Mesenchymal stem cell (in vitro differentiated cells and primary cell): Measurements from ENCODE around the gene MSLN.

Experiments
- DNase-seq: peaks from one replicate; pipeline ENCODE4 v3.0.0-alpha.2; 2013
- H2AFZ ChIP-seq: one replicate; pipeline ENCODE4 v1.6.1; 2013; ENCODE audit warnings: low read depth, mild to moderate bottlenecking, control low read depth, inconsistent platforms, low read length, moderate library complexity
- H2AK5ac ChIP-seq: 2 replicates; pipeline ENCODE4 v1.6.1; 2013; ENCODE audit warnings: low read length, moderate library complexity, mild to moderate bottlenecking, inconsistent platforms; ENCODE audit not compliant: severe bottlenecking
- H2BK120ac ChIP-seq: one replicate; pipeline ENCODE4 v1.6.1; 2013; ENCODE audit warnings: low read depth, mild to moderate bottlenecking, inconsistent platforms, low read length, moderate library complexity
- H2BK12ac ChIP-seq, 2 experiments: one replicate each; pipeline ENCODE4 v1.6.1; 2013; ENCODE audit warnings: inconsistent platforms in 2 of 2, low read length in 2 of 2, mild to moderate bottlenecking in 2 of 2, moderate library complexity in 2 of 2, control low read depth in 1 of 2
- H2BK15ac ChIP-seq: one replicate; pipeline ENCODE4 v1.6.1; 2013; ENCODE audit warnings: mild to moderate bottlenecking, low read depth, inconsistent platforms; ENCODE audit not compliant: poor library complexity, severe bottlenecking
- H2BK5ac ChIP-seq: 2 replicates; pipeline ENCODE4 v1.6.1; 2013; ENCODE audit warnings: low read depth, mild to moderate bottlenecking, low read length, control low read depth, inconsistent platforms; ENCODE audit not compliant: poor library complexity, severe bottlenecking
- H3K14ac ChIP-seq, 2 experiments: one replicate each; pipeline ENCODE4 v1.6.1; 2013; ENCODE audit warnings: inconsistent platforms in 2 of 2, low read length in 2 of 2, control low read depth in 1 of 2, mild to moderate bottlenecking in 1 of 2, moderate library complexity in 1 of 2
- H3K18ac ChIP-seq, 2 experiments: one replicate each; pipeline ENCODE4 v1.6.1; 2013; ENCODE audit warnings: inconsistent platforms in 2 of 2, low read length in 2 of 2, control low read depth in 1 of 2, low read depth in 1 of 2, mild to moderate bottlenecking in 1 of 2
- H3K23ac ChIP-seq, 2 experiments: one replicate each; pipeline ENCODE4 v1.6.1; 2013; ENCODE audit warnings: inconsistent platforms in 2 of 2, low read length in 2 of 2, mild to moderate bottlenecking in 2 of 2, moderate library complexity in 2 of 2, control low read depth in 1 of 2
- H3K27ac ChIP-seq: 2 replicates; pipeline ENCODE4 v1.5.1; 2013; ENCODE audit warnings: mild to moderate bottlenecking, moderate library complexity, low read length, control low read depth, inconsistent platforms; ENCODE audit not compliant: poor library complexity, severe bottlenecking
- H3K27me3 ChIP-seq, 2 experiments: 2 replicates each; pipeline versions ENCODE4 v1.6.1 to v1.7.0; 2013; ENCODE audit warnings: low read length in 2 of 2, mild to moderate bottlenecking in 2 of 2, moderate library complexity in 2 of 2, control low read depth in 1 of 2, inconsistent platforms in 1 of 2; ENCODE audit not compliant: control insufficient read depth in 1 of 2, insufficient read depth in 1 of 2
- H3K36me3 ChIP-seq, 2 experiments: 2 replicates each; pipeline versions ENCODE4 v1.6.1 to v1.7.0; 2013; ENCODE audit warnings: low read length in 2 of 2, control low read depth in 1 of 2, inconsistent platforms in 1 of 2, low read depth in 1 of 2, mild to moderate bottlenecking in 1 of 2; ENCODE audit not compliant: insufficient read depth in 2 of 2, control insufficient read depth in 1 of 2
- H3K4ac ChIP-seq, 2 experiments: one replicate each; pipeline ENCODE4 v1.6.1; 2013; ENCODE audit warnings: inconsistent platforms in 2 of 2, low read length in 2 of 2, mild to moderate bottlenecking in 2 of 2, moderate library complexity in 2 of 2, control low read depth in 1 of 2, low read depth in 1 of 2
- H3K4me1 ChIP-seq: 2 replicates; pipeline ENCODE4 v1.6.1; 2013; ENCODE audit warnings: low read depth, low read length, control low read depth; ENCODE audit not compliant: control insufficient read depth, insufficient read depth
- H3K4me2 ChIP-seq: 2 replicates; pipeline ENCODE4 v1.6.1; 2013; ENCODE audit warnings: low read length, mild to moderate bottlenecking, inconsistent platforms; ENCODE audit not compliant: poor library complexity, severe bottlenecking
- H3K4me3 ChIP-seq, 2 experiments: 2 replicates each; pipeline versions ENCODE4 v1.5.1 to v1.7.0; 2013; ENCODE audit warnings: low read length in 2 of 2, mild to moderate bottlenecking in 2 of 2, control low read depth in 1 of 2, low read depth in 1 of 2; ENCODE audit not compliant: insufficient read depth in 1 of 2
- H3K79me1 ChIP-seq: replicated peaks from 2 replicates; pipeline ENCODE4 v1.6.1; 2013; ENCODE audit warnings: mild to moderate bottlenecking, control low read depth, low read length, inconsistent platforms; ENCODE audit not compliant: poor library complexity, severe bottlenecking
- H3K9ac ChIP-seq: 2 replicates; pipeline ENCODE4 v1.7.0; 2013; ENCODE audit warnings: mild to moderate bottlenecking, low read length, moderate library complexity
- H3K9me3 ChIP-seq: 2 replicates; pipeline ENCODE4 v1.7.0; 2013; ENCODE audit warnings: mild to moderate bottlenecking, low read length; ENCODE audit not compliant: control insufficient read depth
- H4K8ac ChIP-seq: one replicate; pipeline ENCODE4 v1.6.1; 2013; ENCODE audit warnings: inconsistent platforms, mild to moderate bottlenecking, low read length, moderate library complexity
- H4K91ac ChIP-seq: one replicate; pipeline ENCODE4 v1.6.1; 2013; ENCODE audit warnings: mild to moderate bottlenecking, low read length, inconsistent platforms
- WGBS: methylation state at CpG from one replicate; pipeline ENCODE4 v1.1.7; 2013; ENCODE audit warnings: mixed read lengths; 5-methylcytosine and 5-hydroxymethylcytosine counted together

Gene MSLN

GRCh38 chr16:795580-796229 lies 35.2 kb downstream of the MSLN start:
- H3K14ac ChIP-seq, result no peak overlapping the region
- no peak overlapping the region for H2BK5ac ChIP-seq
- no peak overlapping the region for H2BK120ac ChIP-seq
- H3K4me1 ChIP-seq, result peaks cover 12% of the 10 kb centered on the region
- no peak overlapping the region for H3K18ac ChIP-seq
- H2BK15ac ChIP-seq, result no peak overlapping the region
- peaks cover 9% of the 10 kb centered on the region for H3K79me1 ChIP-seq
- no peak overlapping the region for H3K4me3 ChIP-seq
- H3K4me2 ChIP-seq, result no peak overlapping the region
- H2AFZ ChIP-seq, result no peak overlapping the region
- H2BK12ac ChIP-seq, result no peak overlapping the region
- H3K27me3 ChIP-seq, result peaks cover 17% of the 10 kb centered on the region in 2 experiments
- no peak overlapping the region for H3K4ac ChIP-seq
- no peak for DNase-seq
- H3K9ac ChIP-seq, result no peak overlapping the region
- H3K27ac ChIP-seq, result no peak overlapping the region
- H3K9me3 ChIP-seq, result no peaks in the 10 kb centered on the region
- H3K36me3 ChIP-seq, result peaks cover 0 to 73% of the 10 kb centered on the region in 2 experiments
- WGBS, result 97% methylated on average over 31 of the region's 33 CpGs
- H4K8ac ChIP-seq, result no peak overlapping the region
- no peak overlapping the region for H2AK5ac ChIP-seq
- no peak overlapping the region for H3K23ac ChIP-seq
- H4K91ac ChIP-seq, result no peak overlapping the region

DNA sequence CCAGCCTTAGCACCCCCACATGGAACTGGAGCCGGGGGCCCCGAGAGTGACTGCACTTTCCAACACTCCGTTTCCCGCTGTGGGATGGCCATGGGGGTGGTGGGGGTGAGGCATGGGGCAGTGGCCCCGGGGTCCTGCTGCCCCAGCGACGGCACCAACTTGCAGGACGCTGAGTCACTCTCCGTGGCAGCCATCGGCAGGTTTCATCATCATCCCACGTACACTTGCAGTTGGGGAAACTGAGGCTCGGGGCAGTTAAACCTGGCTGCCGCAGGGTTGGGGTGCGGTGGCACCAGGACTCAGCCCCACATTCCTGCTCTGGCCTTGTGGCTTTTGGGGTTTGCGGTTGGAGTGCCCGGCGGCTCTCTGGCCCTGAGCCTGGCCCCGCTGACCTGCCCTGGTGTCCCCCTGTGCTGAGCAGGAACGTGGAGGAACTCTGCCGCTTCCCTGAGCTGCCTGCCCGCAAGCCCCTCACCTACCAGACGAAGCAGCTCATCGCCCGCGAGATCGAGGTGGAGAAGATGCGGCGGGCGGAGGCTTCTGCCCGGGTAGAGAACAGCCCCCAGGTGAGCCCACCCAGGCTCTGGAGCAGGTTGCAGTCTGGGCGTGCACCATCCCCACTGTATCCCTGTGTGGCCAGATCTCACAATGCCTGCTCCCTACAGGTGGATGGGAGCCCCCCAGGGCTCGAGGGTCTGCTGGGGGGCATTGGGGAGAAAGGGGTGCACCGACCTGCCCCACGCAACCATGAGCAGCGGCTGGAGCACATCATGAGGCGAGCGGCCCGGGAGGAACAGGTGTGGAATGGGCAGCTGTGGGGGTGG lies 36.0 kb downstream of the MSLN start:
- Histone ChIP-seq H3K9me3 (no peaks in the 10 kb centered on the region), H3K18ac (no peak overlapping the region), H2BK15ac (no peak overlapping the region), H3K4me3 (no peak overlapping the region), H3K36me3 (peaks cover 0 to 65% of the 10 kb centered on the region in 2 experiments), H2AFZ (no peak overlapping the region), H3K23ac (no peak overlapping the region), H2BK12ac (no peak overlapping the region), H3K4me1 (peaks cover 12% of the 10 kb centered on the region), H2BK5ac (no peak overlapping the region), H3K4ac (no peak overlapping the region), H4K8ac (no peak overlapping the region), H2AK5ac (no peak overlapping the region), H3K79me1 (peaks cover 3% of the 10 kb centered on the region), H3K4me2 (no peak overlapping the region), H3K27me3 (peaks cover 25% of the 10 kb centered on the region in 2 experiments), H3K9ac (no peak overlapping the region), H3K27ac (no peak overlapping the region), H4K91ac (no peak overlapping the region), H2BK120ac (no peak overlapping the region), H3K14ac (no peak overlapping the region)
- WGBS, result 94% methylated on average over 38 of the region's 38 CpGs
- DNase-seq, result no peak

DNA sequence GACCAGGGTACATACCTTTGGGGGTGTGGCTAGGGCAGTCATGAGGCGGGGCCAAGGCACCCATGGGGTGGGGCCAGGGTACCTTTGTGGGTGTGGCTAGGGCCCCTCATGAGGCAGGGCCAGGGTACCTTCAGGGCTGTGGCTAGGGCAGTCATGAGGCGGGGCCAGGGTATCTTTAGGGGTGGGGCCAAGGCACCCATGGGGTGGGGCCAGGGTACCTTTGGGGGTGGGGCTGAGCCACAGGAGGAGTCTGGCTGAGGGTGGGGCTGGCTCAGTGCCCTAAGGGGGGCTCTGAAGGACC lies 36.5 kb downstream of the MSLN start:
- DNase-seq, result no peak
- Histone ChIP-seq H3K9me3 (no peaks in the 10 kb centered on the region), H3K4me3 (no peak overlapping the region), H4K91ac (no peak overlapping the region), H3K9ac (no peak overlapping the region), H3K18ac (no peak overlapping the region), H2AFZ (no peak overlapping the region), H3K4me2 (no peak overlapping the region), H3K4ac (no peak overlapping the region), H3K27me3 (peaks cover 30 to 31% of the 10 kb centered on the region in 2 experiments), H2BK12ac (no peak overlapping the region), H3K23ac (no peak overlapping the region), H2BK120ac (no peak overlapping the region), H2AK5ac (no peak overlapping the region), H2BK5ac (no peak overlapping the region), H3K79me1 (no peaks in the 10 kb centered on the region), H3K14ac (no peak overlapping the region), H3K36me3 (peaks cover 0 to 59% of the 10 kb centered on the region in 2 experiments), H3K27ac (no peak overlapping the region), H3K4me1 (peaks cover 12% of the 10 kb centered on the region), H4K8ac (no peak overlapping the region), H2BK15ac (no peak overlapping the region)
- 94% methylated on average over 2 of the region's 2 CpGs for WGBS

DNA sequence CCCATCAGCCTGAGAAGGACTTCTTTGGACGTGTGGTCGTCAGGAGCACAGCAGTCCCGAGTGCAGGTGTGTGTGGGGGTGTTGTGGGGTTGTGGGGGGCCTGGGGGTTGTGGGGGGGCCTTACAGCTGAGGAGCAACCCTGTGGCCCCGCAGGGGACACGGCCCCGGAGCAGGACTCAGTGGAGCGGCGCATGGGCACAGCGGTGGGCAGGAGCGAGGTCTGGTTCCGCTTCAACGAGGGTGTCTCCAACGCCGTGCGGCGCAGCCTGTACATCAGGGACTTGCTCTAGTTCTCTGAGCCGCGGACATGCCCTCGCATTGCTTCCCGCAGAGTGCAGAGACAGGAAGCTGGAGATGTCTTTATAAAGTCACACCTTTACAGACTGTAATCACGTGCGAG lies 37.2 kb downstream of the MSLN start:
- Histone ChIP-seq H3K27me3 (peaks cover 36 to 37% of the 10 kb centered on the region in 2 experiments), H3K4me1 (peaks cover 12% of the 10 kb centered on the region), H2AK5ac (no peak overlapping the region), H2AFZ (no peak overlapping the region), H2BK120ac (no peak overlapping the region), H3K36me3 (peaks cover 0 to 53% of the 10 kb centered on the region in 2 experiments), H3K9me3 (no peaks in the 10 kb centered on the region), H4K91ac (no peak overlapping the region), H3K79me1 (no peaks in the 10 kb centered on the region), H3K4me3 (no peak overlapping the region), H3K4ac (no peak overlapping the region), H2BK12ac (no peak overlapping the region), H3K4me2 (no peak overlapping the region), H3K27ac (no peak overlapping the region), H3K9ac (no peak overlapping the region), H2BK15ac (no peak overlapping the region), H3K18ac (no peak overlapping the region), H3K14ac (no peak overlapping the region), H4K8ac (no peak overlapping the region), H3K23ac (no peak overlapping the region), H2BK5ac (no peak overlapping the region)
- 94% methylated on average over 22 of the region's 22 CpGs for WGBS
- DNase-seq, result no peak
